ENCODE data around the gene VAV3.

DNA sequence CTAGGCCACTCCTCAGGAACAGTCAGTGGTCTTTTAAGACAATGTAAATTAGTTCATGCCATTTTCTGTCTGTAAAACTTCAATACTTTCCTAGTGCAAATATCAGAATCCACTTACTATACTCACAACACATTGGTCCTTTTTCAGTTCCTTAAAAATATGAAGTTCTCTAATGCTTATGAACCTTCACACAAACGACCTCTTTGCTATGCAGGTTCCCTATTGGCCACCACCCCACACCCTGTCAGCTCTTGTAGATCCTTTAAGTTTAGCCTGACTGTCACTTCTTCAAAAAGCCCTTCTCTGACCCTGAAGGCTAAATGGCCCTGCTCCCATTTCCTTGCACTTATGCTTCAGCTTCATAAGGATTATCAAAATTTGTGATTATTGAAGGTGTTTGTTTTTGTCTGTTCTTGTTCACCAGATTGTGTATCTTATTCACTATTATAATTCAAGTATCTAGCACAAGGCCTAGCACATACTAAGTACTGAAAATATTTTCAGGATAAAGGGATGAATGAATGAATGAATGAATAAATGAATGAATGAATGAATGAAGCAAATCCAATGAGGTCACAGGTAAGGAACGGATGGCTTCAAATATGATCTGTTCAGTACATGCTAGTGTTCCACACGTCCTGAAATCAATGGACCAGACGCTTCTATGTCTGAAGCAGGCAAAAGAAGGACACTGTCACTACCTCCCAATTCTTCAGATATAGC lies 373.9 kb downstream of the VAV3 start:
- TF ChIP-seq, protein P1, sequence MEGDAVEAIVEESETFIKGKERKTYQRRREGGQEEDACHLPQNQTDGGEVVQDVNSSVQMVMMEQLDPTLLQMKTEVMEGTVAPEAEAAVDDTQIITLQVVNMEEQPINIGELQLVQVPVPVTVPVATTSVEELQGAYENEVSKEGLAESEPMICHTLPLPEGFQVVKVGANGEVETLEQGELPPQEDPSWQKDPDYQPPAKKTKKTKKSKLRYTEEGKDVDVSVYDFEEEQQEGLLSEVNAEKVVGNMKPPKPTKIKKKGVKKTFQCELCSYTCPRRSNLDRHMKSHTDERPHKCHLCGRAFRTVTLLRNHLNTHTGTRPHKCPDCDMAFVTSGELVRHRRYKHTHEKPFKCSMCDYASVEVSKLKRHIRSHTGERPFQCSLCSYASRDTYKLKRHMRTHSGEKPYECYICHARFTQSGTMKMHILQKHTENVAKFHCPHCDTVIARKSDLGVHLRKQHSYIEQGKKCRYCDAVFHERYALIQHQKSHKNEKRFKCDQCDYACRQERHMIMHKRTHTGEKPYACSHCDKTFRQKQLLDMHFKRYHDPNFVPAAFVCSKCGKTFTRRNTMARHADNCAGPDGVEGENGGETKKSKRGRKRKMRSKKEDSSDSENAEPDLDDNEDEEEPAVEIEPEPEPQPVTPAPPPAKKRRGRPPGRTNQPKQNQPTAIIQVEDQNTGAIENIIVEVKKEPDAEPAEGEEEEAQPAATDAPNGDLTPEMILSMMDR (IDR thresholded peaks at IDR 0.05), result no peak
- TF ChIP-seq POLR2A (IDR thresholded peaks at IDR 0.05; ENCODE audit: low read depth) (no peak), POLR2AphosphoS5 (IDR thresholded peaks at IDR 0.05) (no peak)
